A673 (cell line): ENCODE measurements around the gene AGAP1.

Source experiments
- CTCF ChIP-seq: fragments of 300-800, 200-600 bp; sonication (generic); conservative IDR thresholded peaks from 2 replicates; pipeline ENCODE4 v1.5.1; 2017; ENCODE audit warnings: low read depth, mild to moderate bottlenecking, antibody characterized with exemption, low read length, moderate library complexity, mixed read lengths
- EZH2 ChIP-seq: fragments of 200-600 bp; sonication (generic); IDR thresholded peaks from 2 replicates; pipeline ENCODE4 v1.6.1; 2017; ENCODE audit warnings: borderline replicate concordance, low read depth, mild to moderate bottlenecking, mixed read lengths, antibody characterized with exemption, low read length; ENCODE audit not compliant: poor library complexity, severe bottlenecking

- no peak for TF ChIP-seq CTCF
- TF ChIP-seq EZH2 = no peak
Observed at GRCh38 chr2:235613649-235614048, 119.8 kb downstream of the AGAP1 start.
